ENCODE measurements around the gene PRKCE.

PRKCE gene

GRCh38 chr2:46098621-46099062, 447.2 kb downstream of the PRKCE start:
- no peak for TF ChIP-seq CTCF (IDR thresholded peaks at IDR 0.05; ENCODE audit: control insufficient read depth, insufficient read depth, low read depth, low read length, missing control alignments)
- DNase-seq (ENCODE audit: low read depth), result no peak
- H3K4me3 ChIP-seq (ENCODE audit: control insufficient read depth, low read depth, low read length), result no peak overlapping the region

GRCh38 chr2:46101557-46102220, 450.2 kb downstream of the PRKCE start:
- H3K4me3 ChIP-seq (ENCODE audit: control insufficient read depth, low read depth, low read length), result no peak overlapping the region
- no peak for TF ChIP-seq CTCF (IDR thresholded peaks at IDR 0.05; ENCODE audit: control insufficient read depth, insufficient read depth, low read depth, low read length, missing control alignments)
- DNase-seq (ENCODE audit: low read depth), result no peak

- TF ChIP-seq CTCF (IDR thresholded peaks at IDR 0.05; ENCODE audit: control insufficient read depth, insufficient read depth, low read depth, low read length, missing control alignments), result no peak
- DNase-seq (ENCODE audit: low read depth), result no peak
- H3K4me3 ChIP-seq (ENCODE audit: control insufficient read depth, low read depth, low read length), result no peak overlapping the region
Observed at GRCh38 chr2:46106690-46107089, 455.2 kb downstream of the PRKCE start.

GRCh38 chr2:46114996-46115395, 463.5 kb downstream of the PRKCE start:
- no peak for DNase-seq (ENCODE audit: low read depth)
- TF ChIP-seq CTCF (IDR thresholded peaks at IDR 0.05; ENCODE audit: control insufficient read depth, insufficient read depth, low read depth, low read length, missing control alignments), result no peak

GRCh38 chr2:46116150-46116549, 464.7 kb downstream of the PRKCE start:
- DNase-seq (ENCODE audit: low read depth), result no peak
- no peak for TF ChIP-seq CTCF (IDR thresholded peaks at IDR 0.05; ENCODE audit: control insufficient read depth, insufficient read depth, low read depth, low read length, missing control alignments)
- H3K4me3 ChIP-seq (ENCODE audit: control insufficient read depth, low read depth, low read length), result no peak overlapping the region

More at GRCh38 chr2:46114996-46115395, 463.5 kb downstream of the PRKCE start:
- no peak overlapping the region for H3K4me3 ChIP-seq (ENCODE audit: control insufficient read depth, low read depth, low read length)

- TF ChIP-seq CTCF (IDR thresholded peaks at IDR 0.05; ENCODE audit: control insufficient read depth, insufficient read depth, low read depth, low read length, missing control alignments), result no peak
- DNase-seq (ENCODE audit: low read depth), result no peak
- H3K4me3 ChIP-seq (ENCODE audit: control insufficient read depth, low read depth, low read length), result no peak overlapping the region
Observed at GRCh38 chr2:46116553-46116991, 465.1 kb downstream of the PRKCE start.
